ENCODE measurements around the gene PRKAA2. TPM values are rescaled to one million over a fixed set of nuclear protein-coding genes. Genes with fewer than 3 reads are reported as not detected.

The PRKAA2 gene
- total and polyA plus RNA-seq, 2 of the 13 experiments (the other 11 are each of a cell fraction or from before 2014, with no cell fraction given): 6.0 to 7.5 TPM

DNA sequence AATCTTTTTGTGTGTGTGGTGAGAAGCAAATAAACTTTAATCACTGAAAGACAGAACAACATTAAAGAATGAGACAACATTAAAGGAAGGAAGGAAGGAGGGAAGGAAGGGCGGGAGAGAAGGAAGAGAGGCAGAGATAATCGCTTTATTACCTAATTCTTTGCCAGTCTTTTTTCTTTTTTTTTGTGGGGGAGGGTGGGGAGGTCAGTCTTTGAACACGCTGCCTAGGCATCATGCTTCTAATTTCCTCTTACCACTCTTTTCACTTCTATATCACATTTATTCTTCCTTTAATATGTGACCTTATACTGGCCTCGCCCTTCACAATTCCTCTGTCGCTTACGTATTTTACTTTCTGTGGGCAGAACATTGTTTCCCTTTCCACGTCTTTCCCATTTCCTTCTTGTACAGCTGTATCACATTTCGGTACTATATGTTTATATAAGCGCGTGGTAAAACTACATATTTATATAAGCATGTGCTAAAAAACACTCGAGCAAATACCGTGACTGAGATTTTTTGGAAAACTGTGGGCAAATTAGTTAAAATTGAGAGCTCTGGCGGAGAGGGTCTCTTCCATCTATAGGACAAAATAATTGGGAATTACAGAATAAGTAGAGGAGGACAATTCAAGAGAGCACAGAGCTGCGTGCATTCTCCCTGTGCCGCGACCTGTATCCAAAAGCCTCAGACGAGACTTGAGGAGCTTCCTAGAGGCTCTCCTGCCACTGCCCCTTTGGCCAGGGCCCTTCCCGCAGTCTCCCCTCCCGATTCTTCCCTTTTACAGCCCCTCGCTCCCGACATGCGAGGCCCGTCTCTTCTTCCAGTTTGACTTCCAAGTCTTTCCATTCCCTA, 823 bp upstream of the PRKAA2 start (continued):
- TF ChIP-seq, protein P1, sequence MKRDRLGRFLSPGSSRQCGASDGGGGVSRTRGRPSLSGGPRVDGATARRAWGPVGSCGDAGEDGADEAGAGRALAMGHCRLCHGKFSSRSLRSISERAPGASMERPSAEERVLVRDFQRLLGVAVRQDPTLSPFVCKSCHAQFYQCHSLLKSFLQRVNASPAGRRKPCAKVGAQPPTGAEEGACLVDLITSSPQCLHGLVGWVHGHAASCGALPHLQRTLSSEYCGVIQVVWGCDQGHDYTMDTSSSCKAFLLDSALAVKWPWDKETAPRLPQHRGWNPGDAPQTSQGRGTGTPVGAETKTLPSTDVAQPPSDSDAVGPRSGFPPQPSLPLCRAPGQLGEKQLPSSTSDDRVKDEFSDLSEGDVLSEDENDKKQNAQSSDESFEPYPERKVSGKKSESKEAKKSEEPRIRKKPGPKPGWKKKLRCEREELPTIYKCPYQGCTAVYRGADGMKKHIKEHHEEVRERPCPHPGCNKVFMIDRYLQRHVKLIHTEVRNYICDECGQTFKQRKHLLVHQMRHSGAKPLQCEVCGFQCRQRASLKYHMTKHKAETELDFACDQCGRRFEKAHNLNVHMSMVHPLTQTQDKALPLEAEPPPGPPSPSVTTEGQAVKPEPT (CRISPR knock-in tag; IDR thresholded peaks at IDR 0.05; ENCODE audit: low read depth): no peak
- no peak for TF ChIP-seq DR1 (CRISPR knock-in tag; IDR thresholded peaks at IDR 0.05)
- TF ChIP-seq, protein P2, sequence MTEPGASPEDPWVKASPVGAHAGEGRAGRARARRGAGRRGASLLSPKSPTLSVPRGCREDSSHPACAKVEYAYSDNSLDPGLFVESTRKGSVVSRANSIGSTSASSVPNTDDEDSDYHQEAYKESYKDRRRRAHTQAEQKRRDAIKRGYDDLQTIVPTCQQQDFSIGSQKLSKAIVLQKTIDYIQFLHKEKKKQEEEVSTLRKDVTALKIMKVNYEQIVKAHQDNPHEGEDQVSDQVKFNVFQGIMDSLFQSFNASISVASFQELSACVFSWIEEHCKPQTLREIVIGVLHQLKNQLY (CRISPR knock-in tag; IDR thresholded peaks at IDR 0.05): no peak
- 0 out of 2 replicates have a peak, but pooled peaks have one; percentile 18 for TF ChIP-seq ARNTL (CRISPR knock-in tag; IDR thresholded peaks at IDR 0.05)
- TF ChIP-seq ZNF12 (CRISPR knock-in tag; IDR thresholded peaks at IDR 0.05): 0 out of 2 replicates have a peak, but pooled peaks have one; percentile 17
- TF ChIP-seq ISL2 (CRISPR knock-in tag; IDR thresholded peaks at IDR 0.05): 0 out of 2 replicates have a peak, but pooled peaks have one; percentile 5
- no peak for TF ChIP-seq SATB2 (CRISPR knock-in tag; IDR thresholded peaks at IDR 0.05)
- no peak for TF ChIP-seq FOXP4 (CRISPR knock-in tag; IDR thresholded peaks at IDR 0.05)
- TF ChIP-seq PREB (CRISPR knock-in tag; IDR thresholded peaks at IDR 0.05): no peak
- TF ChIP-seq CCDC6 (CRISPR knock-in tag; IDR thresholded peaks at IDR 0.05): no peak
- TF ChIP-seq HDAC1 (CRISPR knock-in tag; IDR thresholded peaks at IDR 0.05): no peak; the same call in none of the 2 replicates
- TF ChIP-seq ZNF737 (CRISPR knock-in tag; IDR thresholded peaks at IDR 0.05; ENCODE audit: borderline replicate concordance): no peak
- TF ChIP-seq PTBP1 (IDR thresholded peaks at IDR 0.05; ENCODE audit: low read depth, low read length, poor library complexity, severe bottlenecking): no peak
- TF ChIP-seq ATF5 (CRISPR knock-in tag; IDR thresholded peaks at IDR 0.05; ENCODE audit: low read depth): no peak
- 0 out of 2 replicates have a peak, but pooled peaks have one; percentile 39 for TF ChIP-seq ZNF343 (CRISPR knock-in tag; IDR thresholded peaks at IDR 0.05)
- TF ChIP-seq, protein P3, sequence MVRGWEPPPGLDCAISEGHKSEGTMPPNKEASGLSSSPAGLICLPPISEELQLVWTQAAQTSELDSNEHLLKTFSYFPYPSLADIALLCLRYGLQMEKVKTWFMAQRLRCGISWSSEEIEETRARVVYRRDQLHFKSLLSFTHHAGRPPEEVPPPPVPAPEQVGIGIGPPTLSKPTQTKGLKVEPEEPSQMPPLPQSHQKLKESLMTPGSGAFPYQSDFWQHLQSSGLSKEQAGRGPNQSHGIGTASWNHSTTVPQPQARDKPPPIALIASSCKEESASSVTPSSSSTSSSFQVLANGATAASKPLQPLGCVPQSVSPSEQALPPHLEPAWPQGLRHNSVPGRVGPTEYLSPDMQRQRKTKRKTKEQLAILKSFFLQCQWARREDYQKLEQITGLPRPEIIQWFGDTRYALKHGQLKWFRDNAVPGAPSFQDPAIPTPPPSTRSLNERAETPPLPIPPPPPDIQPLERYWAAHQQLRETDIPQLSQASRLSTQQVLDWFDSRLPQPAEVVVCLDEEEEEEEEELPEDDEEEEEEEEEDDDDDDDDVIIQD (CRISPR knock-in tag; IDR thresholded peaks at IDR 0.05; ENCODE audit: low read depth): no peak
- no peak for TF ChIP-seq ZXDC (CRISPR knock-in tag; IDR thresholded peaks at IDR 0.05)
- TF ChIP-seq ZNF713 (CRISPR knock-in tag; IDR thresholded peaks at IDR 0.05): no peak

Data from HepG2 (cell line).